ENCODE results near the gene APCDD1L.

- TF ChIP-seq NR2C2 (CRISPR knock-in tag; IDR thresholded peaks at IDR 0.05) (no peak), JUN (CRISPR knock-in tag; IDR thresholded peaks at IDR 0.05) (no peak), FOXP4 (CRISPR knock-in tag; IDR thresholded peaks at IDR 0.05) (no peak), CTCF (IDR thresholded peaks at IDR 0.05) (no peak), MLX (CRISPR knock-in tag; IDR thresholded peaks at IDR 0.05) (no peak)
Observed at GRCh38 chr20:58518387-58518786, 3.2 kb upstream of the APCDD1L start.
